ENCODE data around the gene CNGA3.

GRCh38 chr2:98378196-98378595, 31.9 kb downstream of the CNGA3 start:
- TF ChIP-seq CTCF (conservative IDR thresholded peaks at IDR 0.05; ENCODE audit: low read depth in 2 of 2) = no peak
- TF ChIP-seq CREB1 (CRISPR knock-in tag; IDR thresholded peaks at IDR 0.05; ENCODE audit: low read depth) = no peak
- no peak for TF ChIP-seq POLR2AphosphoS5 (IDR thresholded peaks at IDR 0.05; ENCODE audit: low read depth)

Measured in GM23338 (cell line).